Measurements from ENCODE around the gene DCUN1D1.
A peak's percentile ranks its signal among the peaks of the same experiment; 100 is the strongest.

Gene DCUN1D1

GRCh38 chr3:182989566-182989965, 9.2 kb upstream of the DCUN1D1 start:
- TF ChIP-seq CTCF (IDR thresholded peaks at IDR 0.05; ENCODE audit: low read depth, low read length, missing control alignments) = no peak
- H3K4me3 ChIP-seq (ENCODE audit: low read depth, low read length) = no peak overlapping the region
- no peak for DNase-seq (ENCODE audit: low read depth)

GRCh38 chr3:182986021-182986420, 5.7 kb upstream of the DCUN1D1 start:
- H3K4me3 ChIP-seq (ENCODE audit: low read depth, low read length) = no peak overlapping the region
- no peak for DNase-seq (ENCODE audit: low read depth)
- no peak for TF ChIP-seq CTCF (IDR thresholded peaks at IDR 0.05; ENCODE audit: low read depth, low read length, missing control alignments)

- no peak for TF ChIP-seq CTCF (IDR thresholded peaks at IDR 0.05; ENCODE audit: low read depth, low read length, missing control alignments)
- no peak for DNase-seq (ENCODE audit: low read depth)
- no peak overlapping the region for H3K4me3 ChIP-seq (ENCODE audit: low read depth, low read length)
These were observed 3.5 kb upstream of the DCUN1D1 start for GRCh38 chr3:182983876-182984275.

GRCh38 chr3:182981038-182981380, 671 bp upstream of the DCUN1D1 start:
- TF ChIP-seq CTCF (IDR thresholded peaks at IDR 0.05; ENCODE audit: low read depth, low read length, missing control alignments) = no peak
- no peak for DNase-seq (ENCODE audit: low read depth)
- peak overlapping the region; percentile 97 for H3K4me3 ChIP-seq (ENCODE audit: low read depth, low read length)

GRCh38 chr3:182979674-182980191, 605 bp downstream of the DCUN1D1 start:
- DNase-seq (ENCODE audit: low read depth) = no peak
- H3K4me3 ChIP-seq (ENCODE audit: low read depth, low read length) = peak overlapping the region; percentile 97
- TF ChIP-seq CTCF (IDR thresholded peaks at IDR 0.05; ENCODE audit: low read depth, low read length, missing control alignments) = no peak

GRCh38 chr3:182979103-182979673, 1.1 kb downstream of the DCUN1D1 start:
- no peak for DNase-seq (ENCODE audit: low read depth)
- no peak for TF ChIP-seq CTCF (IDR thresholded peaks at IDR 0.05; ENCODE audit: low read depth, low read length, missing control alignments)
- H3K4me3 ChIP-seq (ENCODE audit: low read depth, low read length) = peak overlapping the region; percentile 97

- TF ChIP-seq CTCF (IDR thresholded peaks at IDR 0.05; ENCODE audit: low read depth, low read length, missing control alignments) = no peak
- no peak for DNase-seq (ENCODE audit: low read depth)
- H3K4me3 ChIP-seq (ENCODE audit: low read depth, low read length) = no peak overlapping the region; the same call in 1 of the 2 replicates
These were observed 2.0 kb downstream of the DCUN1D1 start for GRCh38 chr3:182978387-182978786.
